Measurements from ENCODE around the gene CALD1. TPM values are rescaled to one million over a fixed set of nuclear protein-coding genes. Genes with fewer than 3 reads are reported as not detected.

The CALD1 gene
- total RNA-seq, 2 experiments from 2014 or later = 0.33 TPM; not detected in 1

GRCh38 chr7:134919240-134919641 lies 139.8 kb downstream of the CALD1 start:
- Mint-ChIP-seq H3K4me3 (no peak overlapping the region), H3K9me3 (no peaks in the 10 kb centered on the region), H3K36me3 (ENCODE audit: low read depth) (no peaks in the 10 kb centered on the region), H3K27ac (no peak overlapping the region), H3K4me1 (ENCODE audit: low read depth) (no peaks in the 10 kb centered on the region), H3K27me3 (no peaks in the 10 kb centered on the region)
- Histone ChIP-seq H3K4me3 (ENCODE audit: low read length) (no peak overlapping the region), H3K36me3 (ENCODE audit: insufficient read depth, low read length) (no peaks in the 10 kb centered on the region), H3K4me1 (ENCODE audit: insufficient read depth, low read length) (no peaks in the 10 kb centered on the region), H3K9me3 (ENCODE audit: control insufficient read depth in 1 of 2, insufficient read depth in 1 of 2, low read length in 2 of 2) (no peaks in the 10 kb centered on the region), H3K27ac (ENCODE audit: low read depth in 1 of 2, low read length in 2 of 2) (no peak overlapping the region), H3K27me3 (ENCODE audit: control insufficient read depth in 1 of 2, insufficient read depth in 2 of 2, low read length in 2 of 2) (no peaks in the 10 kb centered on the region)
- no peak for ATAC-seq (ENCODE audit: poor library complexity)
- TF ChIP-seq CTCF (IDR thresholded peaks at IDR 0.05) = no peak
- no peak for DNase-seq
- ChIA-PET CTCF (no interaction called here), POLR2A (no interaction called here)
- intact Hi-C loops (cut with DNase I, micrococcal nuclease) = no loop called here

- H3K27ac ChIP-seq (ENCODE audit: low read depth in 1 of 2, low read length in 2 of 2) = no peak overlapping the region
- Mint-ChIP-seq H3K9me3 (no peaks in the 10 kb centered on the region), H3K27me3 (no peaks in the 10 kb centered on the region), H3K4me1 (ENCODE audit: low read depth) (no peaks in the 10 kb centered on the region), H3K4me3 (no peak overlapping the region), H3K27ac (no peak overlapping the region), H3K36me3 (ENCODE audit: low read depth) (no peaks in the 10 kb centered on the region)
- H3K27me3 ChIP-seq (ENCODE audit: control insufficient read depth in 1 of 2, insufficient read depth in 2 of 2, low read length in 2 of 2) = no peaks in the 10 kb centered on the region
- no peak for TF ChIP-seq CTCF (IDR thresholded peaks at IDR 0.05)
- H3K4me1 ChIP-seq (ENCODE audit: insufficient read depth, low read length) = no peaks in the 10 kb centered on the region
- ATAC-seq (ENCODE audit: poor library complexity) (no peak), DNase-seq (no peak)
- no peaks in the 10 kb centered on the region for H3K36me3 ChIP-seq (ENCODE audit: insufficient read depth, low read length)
- H3K4me3 ChIP-seq (ENCODE audit: low read length) = no peak overlapping the region
- POLR2A ChIA-PET = no interaction called here
- H3K9me3 ChIP-seq (ENCODE audit: control insufficient read depth in 1 of 2, insufficient read depth in 1 of 2, low read length in 2 of 2) = no peaks in the 10 kb centered on the region
- CTCF ChIA-PET = no interaction called here
- intact Hi-C loops (cut with DNase I, micrococcal nuclease) = no loop called here
These were observed 140.8 kb downstream of the CALD1 start for GRCh38 chr7:134920026-134920753.

GRCh38 chr7:134922720-134923704 lies 143.6 kb downstream of the CALD1 start:
- Mint-ChIP-seq H3K27me3 (no peaks in the 10 kb centered on the region), H3K4me3 (no peak overlapping the region), H3K4me1 (ENCODE audit: low read depth) (no peaks in the 10 kb centered on the region), H3K27ac (no peak overlapping the region), H3K36me3 (ENCODE audit: low read depth) (no peaks in the 10 kb centered on the region), H3K9me3 (no peaks in the 10 kb centered on the region)
- TF ChIP-seq CTCF (IDR thresholded peaks at IDR 0.05) = no peak
- intact Hi-C loops (cut with DNase I, micrococcal nuclease) = no loop called here
- no peaks in the 10 kb centered on the region for H3K27me3 ChIP-seq (ENCODE audit: control insufficient read depth in 1 of 2, insufficient read depth in 2 of 2, low read length in 2 of 2)
- ATAC-seq (ENCODE audit: poor library complexity) (no peak), DNase-seq (no peak)
- H3K9me3 ChIP-seq (ENCODE audit: control insufficient read depth in 1 of 2, insufficient read depth in 1 of 2, low read length in 2 of 2) = no peaks in the 10 kb centered on the region
- no peaks in the 10 kb centered on the region for H3K4me1 ChIP-seq (ENCODE audit: insufficient read depth, low read length)
- no peaks in the 10 kb centered on the region for H3K36me3 ChIP-seq (ENCODE audit: insufficient read depth, low read length)
- CTCF ChIA-PET = no interaction called here
- no peak overlapping the region for H3K4me3 ChIP-seq (ENCODE audit: low read length)
- no peak overlapping the region for H3K27ac ChIP-seq (ENCODE audit: low read depth in 1 of 2, low read length in 2 of 2)
- POLR2A ChIA-PET = no interaction called here
